CD14-positive monocyte (primary cell): ENCODE results near the gene ULK4. TPM values are rescaled to one million over a fixed set of nuclear protein-coding genes. Genes with fewer than 3 reads are reported as not detected.

Source experiments
- DNase-seq, 3 donors: peaks; one replicate each; pipeline ENCODE4 v3.0.0-alpha.2; 2011 to 2022
- H2AFZ ChIP-seq: 2 replicates; pipeline ENCODE4 v1.6.0; 2012; ENCODE audit warnings: mild to moderate bottlenecking, low read depth, low read length, inconsistent platforms; ENCODE audit not compliant: insufficient read depth, poor library complexity, severe bottlenecking
- H3K27ac ChIP-seq, 2 donors: 1 replicate in 1 of 2; 2 replicates in 1 of 2; pipeline ENCODE4 v1.5.1; 2012 to 2013; ENCODE audit warnings: low read length in 2 of 2, control low read depth in 1 of 2, inconsistent platforms in 1 of 2, low read depth in 1 of 2, mild to moderate bottlenecking in 1 of 2
- H3K27me3 ChIP-seq, 2 donors: one replicate each; pipeline versions ENCODE4 v1.6.0 to v1.6.1; 2011 to 2013; ENCODE audit warnings: low read length in 2 of 2; ENCODE audit not compliant: control insufficient read depth in 2 of 2, insufficient read depth in 2 of 2
- H3K36me3 ChIP-seq, 2 donors: replicated peaks in 1 of 2; 1 replicate in 1 of 2; 2 replicates in 1 of 2; pipeline versions ENCODE4 v1.5.1 to v1.6.1; 2012 to 2013; ENCODE audit warnings: low read length in 2 of 2, control low read depth in 1 of 2, inconsistent platforms in 1 of 2, mild to moderate bottlenecking in 1 of 2; ENCODE audit not compliant: insufficient read depth in 2 of 2, control insufficient read depth in 1 of 2
- H3K4me1 ChIP-seq, 2 donors: 1 replicate in 1 of 2; 2 replicates in 1 of 2; pipeline versions ENCODE4 v1.5.1 to v1.6.1; 2012 to 2013; ENCODE audit warnings: low read length in 2 of 2, control low read depth in 1 of 2, inconsistent platforms in 1 of 2, mild to moderate bottlenecking in 1 of 2, moderate library complexity in 1 of 2; ENCODE audit not compliant: insufficient read depth in 2 of 2, control insufficient read depth in 1 of 2
- H3K4me2 ChIP-seq: replicated peaks from 2 replicates; pipeline ENCODE3; 2012; ENCODE audit warnings: low read length, moderate library complexity, mild to moderate bottlenecking; ENCODE audit not compliant: poor library complexity, severe bottlenecking; ENCODE audit errors: extremely low read depth
- H3K4me3 ChIP-seq, 3 experiments: fragments of 200-600 bp in 1 of 3; sonication (generic) in 1 of 3; replicated peaks in 1 of 3; 1 replicate in 2 of 3; 2 replicates in 1 of 3; pipeline ENCODE4 v1.5.1; 2011 to 2013; ENCODE audit warnings: low read length in 3 of 3, mild to moderate bottlenecking in 3 of 3, control low read depth in 2 of 3, low read depth in 2 of 3, inconsistent platforms in 1 of 3, moderate library complexity in 1 of 3
- H3K79me2 ChIP-seq: 2 replicates; pipeline ENCODE4 v1.6.0; 2012; ENCODE audit warnings: mild to moderate bottlenecking, control low read depth, inconsistent platforms, low read length, moderate library complexity; ENCODE audit not compliant: insufficient read depth
- H3K9ac ChIP-seq: 2 replicates; pipeline ENCODE4 v1.6.0; 2017; ENCODE audit warnings: low read length, mild to moderate bottlenecking; ENCODE audit not compliant: insufficient read depth, poor library complexity, severe bottlenecking
- H3K9me3 ChIP-seq, 2 donors: replicated peaks in 1 of 2; 1 replicate in 1 of 2; 2 replicates in 1 of 2; pipeline versions ENCODE4 v1.5.1 to v1.6.1; 2012 to 2013; ENCODE audit warnings: low read length in 2 of 2, control low read depth in 1 of 2; ENCODE audit not compliant: control insufficient read depth in 1 of 2, insufficient read depth in 1 of 2
- H4K20me1 ChIP-seq: 2 replicates; pipeline ENCODE4 v1.6.0; 2012; ENCODE audit warnings: mild to moderate bottlenecking, low read length, control low read depth, moderate library complexity; ENCODE audit not compliant: insufficient read depth
- H3K27ac Mint-ChIP-seq, 7 donors: one replicate each; pipeline ENCODE4 v1.8.0; 2020; ENCODE audit warnings: mild to moderate bottlenecking in 7 of 7, mixed read lengths in 7 of 7, moderate library complexity in 6 of 7, inconsistent platforms in 2 of 7
- H3K27me3 Mint-ChIP-seq, 3 donors: one replicate each; pipeline ENCODE4 v1.8.0; 2021 to 2022; ENCODE audit warnings: low read depth in 3 of 3, mild to moderate bottlenecking in 3 of 3, mixed read lengths in 3 of 3, moderate library complexity in 3 of 3, inconsistent platforms in 1 of 3
- H3K36me3 Mint-ChIP-seq, 2 donors: one replicate each; pipeline ENCODE4 v1.8.0; 2020; ENCODE audit warnings: mixed read lengths in 2 of 2, inconsistent platforms in 1 of 2, mild to moderate bottlenecking in 1 of 2
- H3K4me1 Mint-ChIP-seq: one replicate; pipeline ENCODE4 v1.8.0; 2020; ENCODE audit warnings: mild to moderate bottlenecking, mixed read lengths
- H3K4me3 Mint-ChIP-seq, 2 donors: one replicate each; pipeline ENCODE4 v1.8.0; 2020; ENCODE audit warnings: mild to moderate bottlenecking in 2 of 2, mixed read lengths in 2 of 2, moderate library complexity in 1 of 2
- H3K9me3 Mint-ChIP-seq, 7 donors: one replicate each; pipeline ENCODE4 v1.8.0; 2020 to 2022; ENCODE audit warnings: mixed read lengths in 7 of 7, mild to moderate bottlenecking in 6 of 7, moderate library complexity in 6 of 7, inconsistent platforms in 2 of 7
- CTCF ChIP-seq: fragments of 200-600 bp; IDR thresholded peaks from one replicate; pipeline ENCODE4 v1.8.0; 2022; ENCODE audit warnings: antibody characterized with exemption, mild to moderate bottlenecking
- WGBS: methylation state at CpG from one replicate; pipeline ENCODE4 v1.1.5; 2013; ENCODE audit warnings: missing lambda C conversion rate; ENCODE audit not compliant: insufficient coverage; 5-methylcytosine and 5-hydroxymethylcytosine counted together
- intact Hi-C, 2 donors: fragments of 100-400 bp; cut with micrococcal nuclease; formaldehyde crosslinking; loops; one replicate each; pipeline versions ENCODE4 v1.15.0 to v1.15.1; 2023
- polyA plus RNA-seq, 3 donors: library from polyadenylated mRNA; depleted of rRNA in 1 of 3; unstranded in 2 of 3; stranded (reverse) in 1 of 3; fragments of 300-500 nt in 2 of 3; fragments of >200 nt in 1 of 3; fragmentation: Illumina TruSeq in 2 of 3; gene quantifications; 1 replicate in 2 of 3; 2 replicates in 1 of 3; pipeline ENCODE4 v1.2.3, GENCODE V29; 2012 to 2021

The ULK4 gene
- polyA plus RNA-seq, 3 donors, result 6.7 to 14.0 (median 11.8) TPM

GRCh38 chr3:41726891-41727290 is 235.0 kb downstream of the ULK4 start:
- Mint-ChIP-seq H3K4me1 (no peaks in the 10 kb centered on the region), H3K27ac (no peak overlapping the region), H3K36me3 (no peaks in the 10 kb centered on the region), H3K9me3 (peaks cover 0 to 10% (median 3%) of the 10 kb centered on the region in 7 donors), H3K27me3 (peaks cover 0 to 1% (median 0%) of the 10 kb centered on the region in 3 donors), H3K4me3 (no peak overlapping the region)
- Histone ChIP-seq H3K4me2 (no peak overlapping the region), H3K27ac (no peak overlapping the region), H3K36me3 (no peaks in the 10 kb centered on the region), H3K79me2 (no peaks in the 10 kb centered on the region), H3K9me3 (no peaks in the 10 kb centered on the region), H3K4me1 (no peaks in the 10 kb centered on the region), H3K4me3 (no peak overlapping the region), H3K27me3 (no peaks in the 10 kb centered on the region), H4K20me1 (no peaks in the 10 kb centered on the region), H2AFZ (no peak overlapping the region), H3K9ac (no peak overlapping the region)
- intact Hi-C loops, result no loop called here
- TF ChIP-seq CTCF, result no peak
- DNase-seq, result no peak
- 92% methylated on average over 3 of the region's 3 CpGs for WGBS

- H3K79me2 ChIP-seq, result no peaks in the 10 kb centered on the region
- no peaks in the 10 kb centered on the region for H3K9me3 ChIP-seq
- Mint-ChIP-seq H3K4me3 (no peak overlapping the region), H3K27me3 (no peaks in the 10 kb centered on the region), H3K36me3 (no peaks in the 10 kb centered on the region), H3K9me3 (no peaks in the 10 kb centered on the region), H3K27ac (no peak overlapping the region), H3K4me1 (peaks cover 7% of the 10 kb centered on the region)
- intact Hi-C loops, result no loop called here
- no peak overlapping the region for H3K27ac ChIP-seq
- no peak for TF ChIP-seq CTCF
- no peaks in the 10 kb centered on the region for H3K4me1 ChIP-seq
- DNase-seq, result no peak
- H3K36me3 ChIP-seq, result no peaks in the 10 kb centered on the region
- H3K4me2 ChIP-seq, result no peak overlapping the region
- no peak overlapping the region for H3K4me3 ChIP-seq
- no peaks in the 10 kb centered on the region for H4K20me1 ChIP-seq
- whole genome bisulfite sequencing, result 84% methylated on average over 3 of the region's 6 CpGs
- H3K27me3 ChIP-seq, result no peaks in the 10 kb centered on the region
- H3K9ac ChIP-seq, result no peak overlapping the region
- no peak overlapping the region for H2AFZ ChIP-seq
These were observed 244.3 kb downstream of the ULK4 start for GRCh38 chr3:41717641-41718040.
